Measurements from ENCODE around the gene SPDYA.

DNA sequence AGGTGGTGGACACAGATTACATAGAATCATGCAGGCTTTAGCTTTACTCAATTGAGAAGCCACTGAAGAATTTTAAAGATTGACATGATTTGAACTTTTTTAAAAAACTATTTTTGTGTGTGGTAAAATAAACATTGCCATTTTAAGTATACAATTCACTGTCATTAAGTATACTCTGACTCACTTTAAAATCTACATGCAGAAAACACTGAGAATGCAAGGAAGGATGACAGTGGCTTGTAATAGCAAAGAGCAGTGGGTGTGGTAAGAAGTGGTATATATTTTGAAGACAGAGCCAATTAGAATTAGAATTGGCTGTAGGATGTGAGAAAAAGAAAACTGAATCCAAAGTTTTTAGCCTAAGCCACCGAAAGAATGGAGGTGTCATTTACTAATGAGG lies 44.6 kb downstream of the SPDYA start:
- no peak for TF ChIP-seq SIN3A (IDR thresholded peaks at IDR 0.05; ENCODE audit: borderline replicate concordance, insufficient read depth, low read depth, low read length)
- TF ChIP-seq, protein P1, sequence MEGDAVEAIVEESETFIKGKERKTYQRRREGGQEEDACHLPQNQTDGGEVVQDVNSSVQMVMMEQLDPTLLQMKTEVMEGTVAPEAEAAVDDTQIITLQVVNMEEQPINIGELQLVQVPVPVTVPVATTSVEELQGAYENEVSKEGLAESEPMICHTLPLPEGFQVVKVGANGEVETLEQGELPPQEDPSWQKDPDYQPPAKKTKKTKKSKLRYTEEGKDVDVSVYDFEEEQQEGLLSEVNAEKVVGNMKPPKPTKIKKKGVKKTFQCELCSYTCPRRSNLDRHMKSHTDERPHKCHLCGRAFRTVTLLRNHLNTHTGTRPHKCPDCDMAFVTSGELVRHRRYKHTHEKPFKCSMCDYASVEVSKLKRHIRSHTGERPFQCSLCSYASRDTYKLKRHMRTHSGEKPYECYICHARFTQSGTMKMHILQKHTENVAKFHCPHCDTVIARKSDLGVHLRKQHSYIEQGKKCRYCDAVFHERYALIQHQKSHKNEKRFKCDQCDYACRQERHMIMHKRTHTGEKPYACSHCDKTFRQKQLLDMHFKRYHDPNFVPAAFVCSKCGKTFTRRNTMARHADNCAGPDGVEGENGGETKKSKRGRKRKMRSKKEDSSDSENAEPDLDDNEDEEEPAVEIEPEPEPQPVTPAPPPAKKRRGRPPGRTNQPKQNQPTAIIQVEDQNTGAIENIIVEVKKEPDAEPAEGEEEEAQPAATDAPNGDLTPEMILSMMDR (IDR thresholded peaks at IDR 0.05) = no peak
